HEK293T (cell line): ENCODE results near the gene ASPHD1.

Source experiments
- ARNT ChIP-seq: fragments of 450-650 bp; IDR thresholded peaks from 2 replicates; pipeline ENCODE4 v1.6.1; 2017; ENCODE audit warnings: mild to moderate bottlenecking
- BHLHE40 ChIP-seq: fragments of 450-650 bp; IDR thresholded peaks from 2 replicates; pipeline ENCODE4 v1.6.1; 2016; ENCODE audit warnings: mild to moderate bottlenecking, moderate library complexity, borderline replicate concordance
- FOXA1 ChIP-seq: fragments of 450-650 bp; IDR thresholded peaks from 2 replicates; pipeline ENCODE4 v1.6.1; 2016; ENCODE audit warnings: mild to moderate bottlenecking
- FOXM1 ChIP-seq: fragments of 450-650 bp; IDR thresholded peaks from 2 replicates; pipeline ENCODE4 v1.6.1; 2017; ENCODE audit warnings: mild to moderate bottlenecking, borderline replicate concordance
- HDGF ChIP-seq: fragments of 450-650 bp; IDR thresholded peaks from 2 replicates; pipeline ENCODE4 v1.6.1; 2017; ENCODE audit warnings: antibody characterized with exemption, borderline replicate concordance
- L3MBTL2 ChIP-seq: fragments of 450-650 bp; conservative IDR thresholded peaks from 2 replicates; pipeline ENCODE4 v1.6.1; 2016; ENCODE audit warnings: mild to moderate bottlenecking
- NFRKB ChIP-seq: fragments of 450-650 bp; IDR thresholded peaks from 2 replicates; pipeline ENCODE4 v1.6.1; 2016; ENCODE audit warnings: mild to moderate bottlenecking, moderate library complexity
- SP1 ChIP-seq: fragments of 450-650 bp; IDR thresholded peaks from 2 replicates; pipeline ENCODE4 v1.6.1; 2017
- SUZ12 ChIP-seq: fragments of 450-650 bp; IDR thresholded peaks from 2 replicates; pipeline ENCODE4 v1.6.1; 2016; ENCODE audit warnings: mild to moderate bottlenecking
- TARDBP ChIP-seq: fragments of 450-650 bp; IDR thresholded peaks from 2 replicates; pipeline ENCODE4 v1.6.1; 2016
- ZNF384 ChIP-seq: fragments of 450-650 bp; IDR thresholded peaks from 2 replicates; pipeline ENCODE4 v1.6.1; 2016
- TF ChIP-seq, protein P1 (sequence below): fragments of 450-650 bp; IDR thresholded peaks from 2 replicates; pipeline ENCODE4 v1.6.1; 2016

DNA sequence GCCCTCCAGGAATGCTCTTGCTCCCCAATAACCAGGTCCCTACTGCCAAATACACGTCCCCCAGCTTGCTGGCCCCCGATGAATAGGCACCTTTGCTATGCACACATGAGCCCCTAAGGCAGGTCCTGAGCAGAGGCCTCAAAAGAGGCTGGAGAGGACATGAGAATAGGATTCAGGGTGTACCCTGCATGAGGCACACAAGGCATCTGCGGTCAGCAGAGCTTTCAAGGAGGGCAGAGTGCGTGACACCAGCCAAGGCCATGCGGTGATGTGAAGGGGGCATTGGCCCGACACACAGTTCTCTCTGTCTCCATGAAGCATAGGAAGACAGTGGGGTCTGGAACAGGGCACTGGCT lies 7.9 kb upstream of the ASPHD1 start:
- TF ChIP-seq, protein P1, sequence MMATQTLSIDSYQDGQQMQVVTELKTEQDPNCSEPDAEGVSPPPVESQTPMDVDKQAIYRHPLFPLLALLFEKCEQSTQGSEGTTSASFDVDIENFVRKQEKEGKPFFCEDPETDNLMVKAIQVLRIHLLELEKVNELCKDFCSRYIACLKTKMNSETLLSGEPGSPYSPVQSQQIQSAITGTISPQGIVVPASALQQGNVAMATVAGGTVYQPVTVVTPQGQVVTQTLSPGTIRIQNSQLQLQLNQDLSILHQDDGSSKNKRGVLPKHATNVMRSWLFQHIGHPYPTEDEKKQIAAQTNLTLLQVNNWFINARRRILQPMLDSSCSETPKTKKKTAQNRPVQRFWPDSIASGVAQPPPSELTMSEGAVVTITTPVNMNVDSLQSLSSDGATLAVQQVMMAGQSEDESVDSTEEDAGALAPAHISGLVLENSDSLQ: no peak
- TF ChIP-seq FOXM1 (no peak), SP1 (no peak), NFRKB (no peak), ZNF384 (no peak), HDGF (no peak), ARNT (no peak), L3MBTL2 (no peak), SUZ12 (no peak), FOXA1 (no peak), BHLHE40 (no peak), TARDBP (no peak)
